IPS-20b (cell line): ENCODE data around the gene GSTCD.
"Not testable (repeated sequence)": the region's sequence is repeated elsewhere in the genome, so short reads cannot be mapped to it uniquely, and the experiment has no call there.

Source experiments
- H3K27ac ChIP-seq: one replicate; pipeline ENCODE4 v1.5.1; 2013; ENCODE audit warnings: low read length
- H3K27me3 ChIP-seq: 2 replicates; pipeline ENCODE4 v1.6.1; 2013; ENCODE audit warnings: mild to moderate bottlenecking, low read length, inconsistent platforms; ENCODE audit not compliant: insufficient read depth
- H3K36me3 ChIP-seq: 2 replicates; pipeline ENCODE4 v1.6.1; 2013; ENCODE audit warnings: low read depth, mild to moderate bottlenecking, inconsistent platforms, low read length, moderate library complexity; ENCODE audit not compliant: insufficient read depth
- H3K4me1 ChIP-seq: 2 replicates; pipeline ENCODE4 v1.6.1; 2013; ENCODE audit warnings: mild to moderate bottlenecking, control low read depth, inconsistent platforms, low read length, moderate library complexity; ENCODE audit not compliant: insufficient read depth
- H3K4me3 ChIP-seq: 2 replicates; pipeline ENCODE4 v1.5.1; 2013; ENCODE audit warnings: mild to moderate bottlenecking, low read length, inconsistent platforms
- H3K9ac ChIP-seq: 2 replicates; pipeline ENCODE4 v1.6.1; 2013; ENCODE audit warnings: low read depth, mild to moderate bottlenecking, inconsistent platforms, low read length, moderate library complexity
- H3K9me3 ChIP-seq: 2 replicates; pipeline ENCODE4 v1.6.1; 2013; ENCODE audit warnings: mild to moderate bottlenecking, low read depth, low read length, inconsistent platforms; ENCODE audit not compliant: insufficient read depth

Gene GSTCD

DNA sequence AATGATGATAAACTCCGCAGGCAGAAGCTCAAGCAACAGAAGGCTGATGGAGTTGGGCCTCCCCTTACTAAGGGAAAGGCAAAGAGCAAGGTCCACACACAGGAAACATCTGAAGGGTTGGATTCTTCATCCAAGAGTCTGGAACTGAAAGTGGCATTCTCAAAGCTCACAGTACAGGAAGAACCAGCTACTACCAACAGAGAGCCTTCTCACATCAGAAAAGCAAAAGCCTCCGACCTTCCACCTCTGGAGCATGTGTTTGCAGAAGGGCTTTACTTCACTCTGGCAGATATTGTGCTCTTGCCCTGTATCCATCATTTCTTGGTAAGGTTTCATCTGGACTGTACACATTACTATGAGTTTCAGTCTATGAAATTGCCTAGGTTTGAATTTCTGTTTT lies 10.6 kb downstream of the GSTCD start:
- H3K36me3 ChIP-seq, result peaks cover 47% of the 10 kb centered on the region
- no peak overlapping the region for H3K27ac ChIP-seq
- no peaks in the 10 kb centered on the region for H3K27me3 ChIP-seq
- H3K9me3 ChIP-seq, result peaks cover 6% of the 10 kb centered on the region; the same call in 1 of the 2 replicates
- no peak overlapping the region for H3K4me3 ChIP-seq
- no peaks in the 10 kb centered on the region for H3K4me1 ChIP-seq
- H3K9ac ChIP-seq, result no peak overlapping the region

DNA sequence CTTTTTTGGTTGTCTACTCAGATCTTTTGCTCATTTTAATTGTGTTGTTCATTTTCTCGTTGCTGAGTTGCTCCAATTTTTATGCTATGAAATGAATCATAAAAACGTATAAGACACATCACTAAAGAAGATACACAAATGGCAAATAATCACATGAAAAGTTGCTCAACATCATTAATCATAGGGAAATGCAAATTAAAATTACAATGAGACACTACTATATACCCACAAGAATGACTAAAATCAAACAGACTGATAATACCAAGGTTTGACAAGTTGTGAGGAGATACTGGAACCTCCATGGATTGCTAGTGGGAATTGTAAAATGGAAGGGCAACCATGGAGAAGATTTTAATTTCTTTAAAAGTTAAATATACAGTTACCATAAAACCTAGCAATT lies 17.0 kb downstream of the GSTCD start:
- Histone ChIP-seq H3K9me3 (no peaks in the 10 kb centered on the region; the same call in 1 of the 2 replicates), H3K27me3 (no peaks in the 10 kb centered on the region), H3K9ac (no peak overlapping the region), H3K4me1 (no peaks in the 10 kb centered on the region), H3K36me3 (peaks cover 62% of the 10 kb centered on the region), H3K4me3 (no peak overlapping the region), H3K27ac (no peak overlapping the region)

DNA sequence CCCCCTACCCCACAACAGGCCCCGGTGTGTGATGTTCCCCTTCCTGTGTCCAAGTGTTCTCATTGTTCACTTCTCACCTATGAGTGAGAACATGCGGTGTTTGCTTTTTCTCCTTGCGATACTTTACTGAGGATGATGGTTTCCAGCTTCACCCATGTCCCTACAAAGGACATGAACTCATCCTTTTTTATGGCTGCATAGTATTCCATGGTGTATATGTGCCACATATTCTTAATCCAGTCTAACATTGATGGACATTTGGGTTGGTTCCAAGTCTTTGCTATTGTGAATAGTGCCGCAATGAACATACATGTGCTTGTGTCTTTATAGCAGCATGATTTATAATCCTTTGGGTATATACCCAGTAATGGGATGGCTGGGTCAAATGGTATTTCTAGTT lies 21.3 kb downstream of the GSTCD start:
- H3K4me1 ChIP-seq, H3K27me3 ChIP-seq, H3K27ac ChIP-seq, H3K4me3 ChIP-seq, H3K9me3 ChIP-seq, H3K9ac ChIP-seq: not testable (repeated sequence)
- peaks cover 42% of the 10 kb centered on the region for H3K36me3 ChIP-seq

DNA sequence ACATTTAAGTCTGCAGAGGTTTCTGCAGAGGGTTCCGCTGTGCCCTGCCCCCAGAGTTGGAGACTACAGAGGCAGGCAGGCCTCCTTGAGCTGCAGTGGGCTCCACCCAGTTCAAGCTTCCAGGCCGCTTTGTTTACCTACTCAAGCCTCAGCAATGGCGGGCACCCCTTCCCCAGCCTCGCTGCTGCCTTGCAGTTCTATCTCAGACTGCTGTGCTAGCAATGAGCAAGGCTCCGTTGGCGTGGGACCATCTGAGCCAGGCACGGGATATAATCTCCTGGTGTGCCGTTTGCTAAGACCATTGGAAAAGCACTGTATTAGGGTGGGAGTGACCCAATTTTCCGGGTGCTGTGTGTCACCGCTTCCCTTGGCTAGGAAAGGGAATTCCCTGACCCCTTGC lies 26.6 kb downstream of the GSTCD start:
- H3K36me3 ChIP-seq, result peaks cover 28% of the 10 kb centered on the region; the same call in 1 of the 2 replicates
- H3K9ac ChIP-seq, H3K27me3 ChIP-seq, H3K27ac ChIP-seq, H3K4me3 ChIP-seq, H3K4me1 ChIP-seq: not testable (repeated sequence)
- H3K9me3 ChIP-seq, result peaks cover 27% of the 10 kb centered on the region; the same call in 1 of the 2 replicates

DNA sequence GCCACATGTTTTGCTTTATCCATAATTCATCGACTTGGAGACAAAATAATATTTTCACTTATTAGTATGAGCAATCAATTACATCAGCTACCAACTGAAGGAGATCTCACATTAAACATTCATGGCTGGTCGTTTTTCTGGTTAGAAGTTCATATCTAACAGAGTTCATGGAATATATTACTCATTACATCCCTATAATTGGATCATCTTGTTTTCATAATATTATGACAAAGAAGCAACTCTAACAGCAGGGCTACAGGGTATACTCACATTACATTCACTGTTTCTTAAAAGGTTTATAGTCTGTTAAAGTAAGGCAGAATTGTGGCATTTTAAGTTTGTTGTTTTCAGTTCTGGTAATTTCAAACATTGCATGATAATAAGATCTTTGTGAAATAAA lies 33.0 kb downstream of the GSTCD start:
- Histone ChIP-seq H3K4me3 (no peak overlapping the region), H3K9me3 (peaks cover 12% of the 10 kb centered on the region; the same call in 1 of the 2 replicates), H3K27ac (no peak overlapping the region), H3K4me1 (no peaks in the 10 kb centered on the region), H3K36me3 (peaks cover 17% of the 10 kb centered on the region; the same call in 1 of the 2 replicates), H3K27me3 (no peaks in the 10 kb centered on the region), H3K9ac (no peak overlapping the region)

DNA sequence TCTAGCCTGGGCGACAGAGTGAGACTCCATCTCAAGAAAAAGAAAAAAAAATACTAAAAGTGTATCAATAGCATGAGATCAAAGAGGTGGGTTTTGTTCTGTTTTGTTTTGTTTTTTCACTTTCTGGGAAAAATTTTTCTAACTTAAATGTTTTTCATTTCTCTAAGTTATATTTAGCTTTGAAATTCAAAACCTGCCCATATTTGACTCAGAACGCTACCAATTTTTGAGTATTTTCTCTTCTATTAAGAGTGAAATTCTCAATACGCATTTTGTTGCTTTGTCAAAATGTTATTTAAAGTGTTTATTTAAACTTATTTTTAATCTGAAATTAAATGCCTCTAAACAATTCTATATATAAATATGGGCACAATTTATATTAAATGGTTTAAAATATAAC lies 39.6 kb downstream of the GSTCD start:
- no peak overlapping the region for H3K4me3 ChIP-seq
- H3K9me3 ChIP-seq, result no peaks in the 10 kb centered on the region
- no peak overlapping the region for H3K9ac ChIP-seq
- no peaks in the 10 kb centered on the region for H3K27me3 ChIP-seq
- no peak overlapping the region for H3K27ac ChIP-seq
- H3K36me3 ChIP-seq, result no peaks in the 10 kb centered on the region
- no peaks in the 10 kb centered on the region for H3K4me1 ChIP-seq

DNA sequence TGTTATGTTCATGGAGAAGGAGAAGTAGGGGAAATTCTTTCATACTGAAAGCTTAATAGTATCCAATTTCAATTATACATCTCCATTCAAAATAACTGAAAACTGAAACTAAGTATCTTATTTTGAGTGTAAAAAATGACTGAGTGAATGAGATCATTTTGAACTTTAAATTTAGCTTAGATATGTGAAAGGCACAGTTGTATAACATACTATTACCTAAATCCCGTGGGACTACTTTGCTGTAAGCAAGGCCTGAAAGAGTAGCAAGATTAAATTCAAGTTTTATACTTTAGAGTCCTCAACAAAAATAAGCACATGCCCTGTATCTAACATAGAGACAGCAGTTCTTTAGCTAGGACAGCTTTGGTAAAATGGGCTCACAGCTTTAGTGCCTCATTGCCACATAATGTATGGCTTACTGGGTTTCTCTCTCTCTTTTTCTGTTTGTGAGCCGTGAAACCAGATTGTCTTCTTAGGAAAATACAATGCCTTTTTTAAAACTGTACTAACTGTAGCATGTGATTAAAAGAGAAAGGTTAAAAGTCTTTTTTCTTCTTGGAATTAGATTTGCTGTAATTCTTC lies 43.2 kb downstream of the GSTCD start:
- Histone ChIP-seq H3K9ac (no peak overlapping the region), H3K36me3 (no peaks in the 10 kb centered on the region), H3K4me1 (no peaks in the 10 kb centered on the region), H3K9me3 (no peaks in the 10 kb centered on the region), H3K4me3 (no peak overlapping the region), H3K27ac (no peak overlapping the region), H3K27me3 (no peaks in the 10 kb centered on the region)

DNA sequence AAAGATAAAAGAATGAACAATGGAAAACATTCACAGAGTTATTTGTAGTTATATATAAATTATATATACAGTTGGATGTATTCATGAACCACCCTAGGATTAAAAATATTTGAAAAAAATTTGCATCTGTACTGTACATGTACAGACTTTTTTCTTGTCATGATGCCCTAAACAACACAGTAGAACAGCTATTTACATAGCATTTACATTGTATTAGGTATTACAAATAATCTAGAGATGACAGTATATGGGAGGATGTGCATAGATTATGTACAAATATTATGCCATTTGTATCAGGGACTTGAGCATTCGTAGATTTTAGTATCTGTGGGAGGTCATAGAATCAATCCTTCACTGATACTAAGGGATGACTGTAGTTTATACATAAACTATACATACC lies 44.8 kb downstream of the GSTCD start:
- Histone ChIP-seq H3K4me1 (no peaks in the 10 kb centered on the region), H3K27me3 (no peaks in the 10 kb centered on the region), H3K27ac (no peak overlapping the region), H3K9me3 (no peaks in the 10 kb centered on the region), H3K9ac (no peak overlapping the region), H3K36me3 (no peaks in the 10 kb centered on the region), H3K4me3 (no peak overlapping the region)

DNA sequence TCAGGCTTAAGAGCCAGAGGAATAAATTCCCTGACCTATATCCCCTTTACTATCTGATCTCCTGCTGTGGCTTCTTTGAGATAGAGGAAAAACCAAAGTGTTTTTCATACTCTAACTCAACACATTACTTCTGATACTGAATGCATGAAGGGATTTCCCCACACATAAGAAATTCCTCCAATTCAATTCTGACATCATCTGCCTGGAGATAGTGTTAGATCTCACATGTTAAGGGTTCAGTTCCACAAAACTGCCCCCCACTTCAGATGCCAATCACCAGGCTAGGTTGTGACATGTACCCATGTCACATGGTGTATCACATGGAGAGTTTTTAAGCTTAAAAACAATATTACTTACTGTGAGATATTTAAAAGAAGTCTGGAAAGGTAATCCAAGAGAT lies 46.8 kb downstream of the GSTCD start:
- H3K9ac ChIP-seq, result no peak overlapping the region
- H3K9me3 ChIP-seq, result no peaks in the 10 kb centered on the region
- H3K36me3 ChIP-seq, result no peaks in the 10 kb centered on the region
- no peaks in the 10 kb centered on the region for H3K27me3 ChIP-seq
- no peaks in the 10 kb centered on the region for H3K4me1 ChIP-seq
- H3K27ac ChIP-seq, result no peak overlapping the region
- H3K4me3 ChIP-seq, result no peak overlapping the region

DNA sequence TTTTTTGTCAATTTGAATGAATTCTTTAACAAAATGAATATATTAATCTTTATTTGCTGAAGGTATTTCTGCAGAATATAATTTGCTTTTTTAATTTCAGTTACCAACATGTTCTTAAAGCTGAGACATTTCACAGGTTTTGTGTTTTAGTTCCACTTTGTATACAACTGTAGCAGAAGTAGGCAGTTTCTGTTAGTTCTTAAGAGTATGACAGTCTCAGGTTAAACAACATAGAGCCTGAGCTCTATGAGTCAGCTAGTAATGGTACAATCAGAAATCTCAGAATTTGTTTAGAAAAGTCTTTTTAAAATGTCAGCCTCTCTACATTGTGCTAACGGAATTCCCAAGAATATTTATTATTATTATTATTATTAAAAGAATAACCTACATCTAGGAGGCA lies 50.4 kb downstream of the GSTCD start:
- H3K4me3 ChIP-seq, result no peak overlapping the region
- H3K27ac ChIP-seq, result no peak overlapping the region

DNA sequence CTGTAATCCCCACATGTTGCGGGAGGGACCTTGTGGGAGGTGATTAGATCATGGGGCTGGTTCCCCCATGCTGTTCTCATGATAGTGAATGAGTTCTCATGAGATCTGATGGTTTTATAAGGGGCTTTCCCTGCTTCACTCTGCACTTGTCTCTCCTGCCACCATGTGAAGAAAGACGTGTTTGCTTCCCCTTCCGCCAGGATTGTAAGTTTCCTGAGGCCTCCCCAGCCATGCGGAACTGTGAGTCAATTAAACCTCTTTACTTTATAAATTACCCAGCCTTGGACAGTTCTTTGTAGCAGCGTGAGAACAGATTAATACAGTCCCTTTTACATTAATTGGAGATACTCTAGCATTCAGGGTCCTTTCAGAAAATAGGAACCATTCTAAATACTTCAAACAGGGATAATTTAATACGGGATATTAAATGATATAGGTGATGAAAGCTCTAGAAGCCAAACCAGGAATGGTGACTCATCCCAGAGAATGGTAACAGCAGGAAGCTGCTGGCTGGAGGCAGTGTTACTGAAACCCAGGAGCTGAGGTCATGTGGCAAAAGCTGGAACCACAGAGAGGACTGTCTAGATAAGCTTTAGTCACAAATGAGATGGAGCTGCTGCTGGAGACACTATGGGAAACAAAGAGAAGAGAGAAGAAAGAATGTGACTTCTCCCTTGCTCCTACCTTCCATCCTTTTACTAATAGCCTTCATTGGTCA lies 57.3 kb downstream of the GSTCD start:
- no peak overlapping the region for H3K9ac ChIP-seq
- peaks cover 2% of the 10 kb centered on the region; the same call in 1 of the 2 replicates for H3K4me1 ChIP-seq
- H3K27me3 ChIP-seq, result no peaks in the 10 kb centered on the region
- H3K27ac ChIP-seq, result no peak overlapping the region
- H3K9me3 ChIP-seq, result no peaks in the 10 kb centered on the region
- no peak overlapping the region for H3K4me3 ChIP-seq
- H3K36me3 ChIP-seq, result no peaks in the 10 kb centered on the region

More for the DNA sequence above, 50.4 kb downstream of the GSTCD start:
- H3K36me3 ChIP-seq, result no peaks in the 10 kb centered on the region
- no peak overlapping the region for H3K9ac ChIP-seq
- H3K4me1 ChIP-seq, result no peaks in the 10 kb centered on the region
- no peaks in the 10 kb centered on the region for H3K9me3 ChIP-seq
- H3K27me3 ChIP-seq, result no peaks in the 10 kb centered on the region

DNA sequence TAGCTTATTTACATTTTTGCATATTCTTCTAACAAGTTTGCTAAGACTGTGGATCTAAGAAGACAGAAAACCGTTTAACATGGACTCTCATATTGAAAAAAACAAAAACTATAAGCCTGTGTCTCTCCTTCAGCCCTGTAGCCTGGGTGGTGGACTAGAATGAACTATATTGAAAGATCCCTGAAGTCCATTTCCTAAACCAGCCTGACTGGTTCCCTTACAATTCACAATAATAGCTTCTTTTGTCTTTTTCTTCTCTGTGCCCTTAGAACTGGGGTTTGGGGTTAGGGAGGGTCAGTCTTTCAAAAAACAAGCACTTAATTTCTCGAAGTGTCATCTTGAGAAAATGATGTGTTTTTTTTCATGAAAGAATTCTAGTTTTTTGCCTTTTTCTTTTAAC lies 59.0 kb downstream of the GSTCD start:
- Histone ChIP-seq H3K36me3 (no peaks in the 10 kb centered on the region), H3K27me3 (no peaks in the 10 kb centered on the region), H3K9ac (no peak overlapping the region), H3K4me1 (peaks cover 2% of the 10 kb centered on the region; the same call in 1 of the 2 replicates), H3K9me3 (no peaks in the 10 kb centered on the region), H3K27ac (no peak overlapping the region), H3K4me3 (no peak overlapping the region)
